ENCODE data around the gene HOXA1.

HOXA1 gene

GRCh38 chr7:27062946-27063345 lies 32.9 kb downstream of the HOXA1 start:
- no peak overlapping the region for H3K27ac ChIP-seq (replicated peaks)
- no peak for DNase-seq (ENCODE audit: low read depth in 1 of 2, low spot score in 1 of 2)
- H3K4me3 ChIP-seq (replicated peaks; ENCODE audit: insufficient read depth, low read length) = no peak overlapping the region
- TF ChIP-seq CTCF (IDR thresholded peaks at IDR 0.05; ENCODE audit: insufficient read depth, low read length) (no peak), REST (IDR thresholded peaks at IDR 0.05; ENCODE audit: insufficient replicate concordance, low read depth) (no peak), POLR2AphosphoS5 (IDR thresholded peaks at IDR 0.05; ENCODE audit: low read depth) (no peak), SPI1 (IDR thresholded peaks at IDR 0.05; ENCODE audit: borderline replicate concordance, low read depth) (no peak), GABPA (IDR thresholded peaks at IDR 0.05; ENCODE audit: low read depth) (no peak)
- peaks cover 2% of the 10 kb centered on the region for H3K27me3 ChIP-seq (ENCODE audit: insufficient read depth, poor library complexity, severe bottlenecking)

- no peak for DNase-seq (ENCODE audit: low read depth in 1 of 2, low spot score in 1 of 2)
- H3K4me3 ChIP-seq (replicated peaks; ENCODE audit: insufficient read depth, low read length) = no peak overlapping the region
- no peaks in the 10 kb centered on the region for H3K27me3 ChIP-seq (ENCODE audit: insufficient read depth, poor library complexity, severe bottlenecking)
- TF ChIP-seq GABPA (IDR thresholded peaks at IDR 0.05; ENCODE audit: low read depth) (no peak), REST (IDR thresholded peaks at IDR 0.05; ENCODE audit: insufficient replicate concordance, low read depth) (no peak), POLR2AphosphoS5 (IDR thresholded peaks at IDR 0.05; ENCODE audit: low read depth) (no peak), SPI1 (IDR thresholded peaks at IDR 0.05; ENCODE audit: borderline replicate concordance, low read depth) (no peak), CTCF (IDR thresholded peaks at IDR 0.05; ENCODE audit: insufficient read depth, low read length) (no peak)
- no peak overlapping the region for H3K27ac ChIP-seq (replicated peaks)
These were observed 42.6 kb downstream of the HOXA1 start for GRCh38 chr7:27053153-27053552.

GRCh38 chr7:27051451-27051850 lies 44.3 kb downstream of the HOXA1 start:
- Histone ChIP-seq H3K27ac (replicated peaks) (no peak overlapping the region), H3K27me3 (ENCODE audit: insufficient read depth, poor library complexity, severe bottlenecking) (no peaks in the 10 kb centered on the region), H3K4me3 (replicated peaks; ENCODE audit: insufficient read depth, low read length) (no peak overlapping the region)
- no peak for DNase-seq (ENCODE audit: low read depth in 1 of 2, low spot score in 1 of 2)
- no peak for TF ChIP-seq POLR2AphosphoS5 (IDR thresholded peaks at IDR 0.05; ENCODE audit: low read depth)

GRCh38 chr7:27048438-27048837 lies 47.4 kb downstream of the HOXA1 start:
- TF ChIP-seq POLR2AphosphoS5 (IDR thresholded peaks at IDR 0.05; ENCODE audit: low read depth) = no peak
- TF ChIP-seq REST (IDR thresholded peaks at IDR 0.05; ENCODE audit: insufficient replicate concordance, low read depth) = no peak
- TF ChIP-seq GABPA (IDR thresholded peaks at IDR 0.05; ENCODE audit: low read depth) = no peak
- no peak for TF ChIP-seq CTCF (IDR thresholded peaks at IDR 0.05; ENCODE audit: insufficient read depth, low read length)
- no peak for TF ChIP-seq SPI1 (IDR thresholded peaks at IDR 0.05; ENCODE audit: borderline replicate concordance, low read depth)
- no peak overlapping the region for H3K4me3 ChIP-seq (replicated peaks; ENCODE audit: insufficient read depth, low read length)
- no peaks in the 10 kb centered on the region for H3K27me3 ChIP-seq (ENCODE audit: insufficient read depth, poor library complexity, severe bottlenecking)
- H3K27ac ChIP-seq (replicated peaks) = no peak overlapping the region
- no peak for DNase-seq (ENCODE audit: low read depth in 1 of 2, low spot score in 1 of 2)

All from HL-60 (cell line).